ENCODE results near the gene SLC22A1. TPM values are rescaled to one million over a fixed set of nuclear protein-coding genes. Genes with fewer than 3 reads are reported as not detected.

SLC22A1 gene
- total RNA-seq, 1 experiment from 2014 or later = 1.5 TPM

- ChIA-PET CTCF (no interaction called here), POLR2A (no interaction called here)
- intact Hi-C loops (cut with micrococcal nuclease; ENCODE audit: unreplicated experiment) = no loop called here
- Mint-ChIP-seq H3K9me3 (ENCODE audit: unreplicated experiment) (no peaks in the 10 kb centered on the region), H3K4me1 (ENCODE audit: low read depth, unreplicated experiment) (peaks cover 8% of the 10 kb centered on the region), H3K27me3 (ENCODE audit: insufficient read depth, unreplicated experiment) (no peaks in the 10 kb centered on the region), H3K27ac (ENCODE audit: unreplicated experiment) (no peak overlapping the region), H3K36me3 (ENCODE audit: insufficient read depth, unreplicated experiment) (peaks cover 7% of the 10 kb centered on the region), H3K4me3 (ENCODE audit: unreplicated experiment) (no peak overlapping the region)
- no TSS peak for BruUV-seq (replicated peaks)
- no peak for DNase-seq
- Histone ChIP-seq H3K9me3 (no peaks in the 10 kb centered on the region), H3K4me1 (peaks cover 22% of the 10 kb centered on the region), H3K36me3 (ENCODE audit: control insufficient read depth, insufficient read depth, low read length) (no peaks in the 10 kb centered on the region), H3K4me3 (ENCODE audit: low read depth, low read length) (no peak overlapping the region), H3K27me3 (replicated peaks; ENCODE audit: control insufficient read depth, insufficient read depth, low read length) (no peaks in the 10 kb centered on the region)
- no peak for TF ChIP-seq CTCF (IDR thresholded peaks at IDR 0.05; ENCODE audit: insufficient read depth in 1 of 2, low read depth in 1 of 2, low read length in 1 of 2, severe bottlenecking in 1 of 2, unreplicated experiment in 1 of 2)
Measured at GRCh38 chr6:160178271-160178670, 56.7 kb downstream of the SLC22A1 start.

GRCh38 chr6:160180706-160181105 lies 59.1 kb downstream of the SLC22A1 start:
- Mint-ChIP-seq H3K4me3 (ENCODE audit: unreplicated experiment) (no peak overlapping the region), H3K27me3 (ENCODE audit: insufficient read depth, unreplicated experiment) (no peaks in the 10 kb centered on the region), H3K4me1 (ENCODE audit: low read depth, unreplicated experiment) (no peaks in the 10 kb centered on the region), H3K27ac (ENCODE audit: unreplicated experiment) (no peak overlapping the region), H3K36me3 (ENCODE audit: insufficient read depth, unreplicated experiment) (no peaks in the 10 kb centered on the region), H3K9me3 (ENCODE audit: unreplicated experiment) (no peaks in the 10 kb centered on the region)
- Histone ChIP-seq H3K9me3 (no peaks in the 10 kb centered on the region), H3K4me3 (ENCODE audit: low read depth, low read length) (no peak overlapping the region), H3K36me3 (ENCODE audit: control insufficient read depth, insufficient read depth, low read length) (no peaks in the 10 kb centered on the region), H3K4me1 (peaks cover 1% of the 10 kb centered on the region), H3K27me3 (replicated peaks; ENCODE audit: control insufficient read depth, insufficient read depth, low read length) (no peaks in the 10 kb centered on the region)
- BruUV-seq (replicated peaks) = no TSS peak
- intact Hi-C loops (cut with micrococcal nuclease; ENCODE audit: unreplicated experiment) = no loop called here
- POLR2A ChIA-PET = no interaction called here
- CTCF ChIA-PET = no interaction called here
- DNase-seq = no peak
- no peak for TF ChIP-seq CTCF (IDR thresholded peaks at IDR 0.05; ENCODE audit: insufficient read depth in 1 of 2, low read depth in 1 of 2, low read length in 1 of 2, severe bottlenecking in 1 of 2, unreplicated experiment in 1 of 2)

DNA sequence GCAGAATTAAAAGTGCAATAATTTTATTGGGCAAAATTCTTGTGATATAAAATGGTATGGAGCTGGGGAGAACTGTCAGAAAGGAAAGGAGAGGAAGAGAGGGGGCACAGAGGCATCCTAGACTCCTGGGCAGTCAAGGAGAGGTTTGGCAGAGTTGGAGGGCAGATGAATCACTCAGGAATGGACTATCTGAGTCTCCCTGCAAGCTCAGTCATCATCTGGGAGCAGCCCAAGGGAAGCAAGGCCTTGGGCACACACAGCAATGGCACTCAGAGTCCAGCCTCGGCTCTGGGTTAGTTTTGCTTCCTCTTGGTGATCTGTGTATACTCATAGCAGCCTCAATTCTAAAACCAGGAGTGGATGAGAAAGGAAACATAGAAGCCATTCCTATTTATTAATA lies 67.2 kb downstream of the SLC22A1 start:
- TF ChIP-seq CTCF (IDR thresholded peaks at IDR 0.05; ENCODE audit: insufficient read depth in 1 of 2, low read depth in 1 of 2, low read length in 1 of 2, severe bottlenecking in 1 of 2, unreplicated experiment in 1 of 2) = no peak
- H3K27ac Mint-ChIP-seq (ENCODE audit: unreplicated experiment) = no peak overlapping the region
- H3K27me3 ChIP-seq (replicated peaks; ENCODE audit: control insufficient read depth, insufficient read depth, low read length) = no peaks in the 10 kb centered on the region

More for the DNA sequence above, 67.2 kb downstream of the SLC22A1 start:
- ChIA-PET POLR2A (no interaction called here), CTCF (no interaction called here)
- Mint-ChIP-seq H3K9me3 (ENCODE audit: unreplicated experiment) (peaks cover 20% of the 10 kb centered on the region), H3K36me3 (ENCODE audit: insufficient read depth, unreplicated experiment) (no peaks in the 10 kb centered on the region), H3K4me3 (ENCODE audit: unreplicated experiment) (no peak overlapping the region), H3K4me1 (ENCODE audit: low read depth, unreplicated experiment) (peaks cover 6% of the 10 kb centered on the region), H3K27me3 (ENCODE audit: insufficient read depth, unreplicated experiment) (no peaks in the 10 kb centered on the region)
- no TSS peak for BruUV-seq (replicated peaks)
- intact Hi-C loops (cut with micrococcal nuclease; ENCODE audit: unreplicated experiment) = no loop called here
- Histone ChIP-seq H3K4me1 (no peaks in the 10 kb centered on the region), H3K4me3 (ENCODE audit: low read depth, low read length) (no peak overlapping the region), H3K36me3 (ENCODE audit: control insufficient read depth, insufficient read depth, low read length) (no peaks in the 10 kb centered on the region), H3K9me3 (peaks cover 17% of the 10 kb centered on the region; the same call in 1 of the 2 replicates)
- DNase-seq = no peak
